HG03097 (cell line): ENCODE results near the gene MYO3B.

Experiments
- ATAC-seq: cut with Tn5 transposase; IDR thresholded peaks from one replicate; pipeline ENCODE4 v1.9.1; 2021; ENCODE audit not compliant: unreplicated experiment, low FRiP score

The MYO3B gene

GRCh38 chr2:170229125-170229524, 51.2 kb downstream of the MYO3B start:
- ATAC-seq, result no peak

GRCh38 chr2:170229744-170230143, 51.8 kb downstream of the MYO3B start:
- no peak for ATAC-seq

DNA sequence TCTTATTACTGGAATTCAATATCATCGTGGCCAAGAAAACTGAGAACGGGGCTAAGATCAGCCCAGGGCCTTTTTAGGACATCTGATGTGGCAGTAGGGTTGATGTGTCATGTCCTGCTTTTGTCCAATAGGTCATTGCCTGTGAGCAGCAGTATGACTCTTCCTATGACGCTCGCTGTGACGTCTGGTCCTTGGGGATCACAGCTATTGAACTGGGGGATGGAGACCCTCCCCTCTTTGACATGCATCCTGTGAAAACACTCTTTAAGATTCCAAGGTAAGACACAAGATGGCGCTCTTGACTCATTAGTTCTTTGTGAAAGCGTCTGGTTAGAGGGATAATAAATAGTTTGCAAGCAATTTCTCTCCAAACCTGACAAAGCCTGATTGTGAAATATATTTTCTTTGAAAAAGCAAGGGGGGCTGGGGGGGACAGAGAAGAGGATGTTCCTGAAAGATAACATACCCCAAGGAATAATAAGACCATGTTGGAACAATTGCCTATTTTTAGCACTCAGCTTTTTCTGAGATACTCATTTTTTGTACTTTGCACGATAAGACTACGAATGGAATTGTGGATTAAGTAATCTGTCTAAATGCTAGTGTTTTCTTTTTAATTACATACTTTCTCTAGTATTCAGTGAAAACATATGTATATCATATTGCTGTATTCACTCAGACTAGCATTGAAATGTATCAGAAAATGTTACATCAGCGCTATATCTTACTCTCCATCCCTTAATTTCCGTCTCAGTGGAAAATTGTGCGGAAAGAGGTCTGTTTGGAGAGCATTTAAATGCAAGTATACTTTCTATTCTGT, 58.1 kb downstream of the MYO3B start:
- no peak for ATAC-seq

DNA sequence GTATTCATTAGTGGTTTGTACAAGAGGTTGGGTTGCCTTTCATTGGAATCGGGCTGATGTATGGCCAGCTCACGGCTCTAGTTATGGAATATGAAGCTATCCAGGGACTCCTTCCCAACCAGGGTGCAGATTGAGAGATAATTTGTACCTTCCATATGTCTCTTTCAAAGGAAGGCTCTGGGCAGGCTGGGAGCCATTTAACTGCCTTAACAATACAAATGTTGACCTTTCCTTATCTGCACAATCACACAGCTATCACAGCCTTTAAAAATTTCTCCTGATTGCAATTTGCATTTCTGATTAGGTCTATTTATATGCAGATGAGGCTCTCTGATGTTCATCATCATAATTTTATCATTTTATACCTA, 58.7 kb downstream of the MYO3B start:
- no peak for ATAC-seq

DNA sequence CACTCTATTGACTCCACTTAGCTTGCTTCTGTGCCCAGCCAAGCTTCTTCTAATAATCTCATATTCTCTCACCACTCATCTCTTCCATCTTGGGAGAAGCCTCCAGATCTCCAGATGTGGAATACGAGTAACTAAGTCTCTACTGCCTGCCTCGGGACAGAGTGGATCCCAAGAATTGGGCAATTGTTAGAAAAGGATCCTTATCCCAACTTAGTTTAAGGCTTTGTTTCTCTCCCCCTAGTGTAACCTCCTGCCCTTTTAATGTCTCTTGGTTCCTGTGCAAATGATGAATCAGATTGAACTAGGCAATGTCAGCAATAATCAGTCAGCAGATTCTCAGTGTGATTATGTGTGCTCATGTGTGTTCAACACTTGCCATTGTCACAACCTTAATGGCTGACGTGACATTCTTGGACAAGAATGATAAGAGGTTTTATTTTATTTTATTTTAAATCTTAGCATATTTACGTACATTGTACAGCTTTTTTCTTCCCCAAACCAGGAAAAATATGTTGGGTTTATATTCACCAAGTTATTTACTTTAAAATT, 59.7 kb downstream of the MYO3B start:
- no peak for ATAC-seq

DNA sequence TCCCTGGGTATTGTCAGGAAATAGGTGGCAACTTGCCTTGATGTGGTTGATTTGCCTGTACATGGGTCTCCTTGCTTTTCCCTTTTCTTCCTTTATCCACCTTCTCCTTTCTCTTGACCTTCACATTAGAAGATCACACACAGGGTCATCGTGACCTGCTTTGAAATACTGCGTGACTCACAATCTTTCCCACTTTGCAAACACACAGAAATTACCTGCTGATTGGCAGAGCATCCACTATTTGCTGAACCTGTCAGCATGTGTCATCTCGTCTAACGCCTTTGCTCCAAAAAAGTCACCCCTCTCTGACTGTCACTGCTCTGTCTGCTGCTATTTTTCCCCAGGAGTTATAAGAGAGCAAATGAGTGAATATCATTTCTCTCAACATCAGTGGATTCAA, 60.8 kb downstream of the MYO3B start:
- ATAC-seq, result no peak

- ATAC-seq, result no peak
Observed at GRCh38 chr2:170240629-170241028, 62.7 kb downstream of the MYO3B start.

DNA sequence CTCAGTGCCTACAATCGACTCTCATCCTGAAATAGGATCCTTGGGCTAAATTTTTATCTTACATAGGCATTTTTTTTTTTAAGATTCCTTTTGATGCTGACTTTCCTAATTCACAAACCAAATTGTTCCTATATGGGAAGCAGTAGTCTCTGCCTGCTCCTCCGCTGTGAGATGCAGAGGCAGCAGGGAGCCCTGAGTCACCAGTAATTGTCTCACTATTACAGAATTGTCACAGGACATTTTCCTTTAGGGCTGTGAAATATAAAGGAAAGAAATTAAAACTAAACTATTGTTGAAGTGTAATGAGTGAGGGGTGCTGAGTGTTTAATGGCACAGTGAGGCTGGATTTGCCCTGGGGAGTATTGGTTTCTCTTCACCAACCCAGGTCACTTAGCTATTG, 63.8 kb downstream of the MYO3B start:
- ATAC-seq, result no peak

GRCh38 chr2:170243118-170243837, 65.3 kb downstream of the MYO3B start:
- ATAC-seq, result no peak

GRCh38 chr2:170243898-170244297, 66.0 kb downstream of the MYO3B start:
- no peak for ATAC-seq

- ATAC-seq, result no peak
Observed at GRCh38 chr2:170244555-170244954, 66.6 kb downstream of the MYO3B start.

- ATAC-seq, result no peak
Observed at GRCh38 chr2:170245312-170245711, 67.4 kb downstream of the MYO3B start.

DNA sequence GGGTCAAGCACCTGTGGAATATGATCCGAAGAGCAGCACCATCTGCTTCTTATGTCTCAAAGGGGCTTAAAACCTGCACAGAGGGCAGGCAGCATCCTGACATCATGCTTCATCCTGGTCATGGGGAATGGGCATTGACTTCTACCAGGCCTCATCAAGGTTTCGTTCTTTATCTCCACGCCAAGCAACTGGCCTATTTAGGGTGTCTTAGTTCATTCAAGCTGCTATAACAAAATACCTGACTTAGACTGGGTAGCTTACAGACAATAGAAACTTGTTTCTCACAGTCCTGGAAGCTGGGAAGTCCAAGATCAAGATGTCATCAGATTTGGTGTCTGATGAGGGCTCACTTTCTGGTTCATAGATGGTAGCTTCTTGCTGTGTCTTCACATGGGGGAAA, 69.4 kb downstream of the MYO3B start:
- ATAC-seq, result no peak

- no peak for ATAC-seq
Observed at GRCh38 chr2:170247882-170248393, 70.0 kb downstream of the MYO3B start.

DNA sequence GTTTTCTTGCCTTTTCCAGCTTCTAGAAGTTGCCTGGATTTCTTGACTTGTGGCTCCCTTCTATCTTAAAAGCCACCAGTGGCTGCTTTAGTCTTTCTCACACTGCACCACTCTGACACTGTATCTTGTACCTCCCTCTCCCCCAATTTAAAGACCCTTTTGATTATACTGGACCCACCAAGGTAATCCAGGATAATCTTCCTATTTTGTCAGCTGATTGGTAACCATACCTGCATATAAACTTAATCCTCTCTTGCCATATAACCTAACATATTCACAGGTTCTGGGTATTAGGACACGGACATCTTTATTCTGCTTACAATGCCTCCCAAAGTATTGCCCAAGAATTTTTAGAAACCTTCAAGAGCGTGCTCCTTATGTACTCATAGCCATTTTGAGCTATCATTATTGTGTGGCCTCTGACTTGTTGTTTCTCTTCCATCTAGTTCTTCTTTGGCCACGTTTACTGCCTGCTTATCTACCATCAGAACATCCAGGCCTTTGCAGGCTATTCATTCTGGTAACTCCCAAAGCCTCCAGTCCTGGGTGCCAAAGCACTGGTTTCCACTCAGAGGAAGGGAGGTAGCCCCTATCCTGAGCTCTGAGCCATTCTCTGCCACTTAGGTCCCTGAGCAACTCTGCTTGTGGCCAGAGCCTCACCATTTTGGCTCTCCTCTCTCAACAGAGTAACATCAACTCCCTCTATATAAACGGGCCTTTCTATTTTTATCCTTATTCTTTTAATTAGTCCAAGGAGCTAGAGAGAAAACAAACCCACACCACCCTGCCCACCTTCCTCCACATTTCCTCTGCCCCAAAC, 70.8 kb downstream of the MYO3B start:
- no peak for ATAC-seq

DNA sequence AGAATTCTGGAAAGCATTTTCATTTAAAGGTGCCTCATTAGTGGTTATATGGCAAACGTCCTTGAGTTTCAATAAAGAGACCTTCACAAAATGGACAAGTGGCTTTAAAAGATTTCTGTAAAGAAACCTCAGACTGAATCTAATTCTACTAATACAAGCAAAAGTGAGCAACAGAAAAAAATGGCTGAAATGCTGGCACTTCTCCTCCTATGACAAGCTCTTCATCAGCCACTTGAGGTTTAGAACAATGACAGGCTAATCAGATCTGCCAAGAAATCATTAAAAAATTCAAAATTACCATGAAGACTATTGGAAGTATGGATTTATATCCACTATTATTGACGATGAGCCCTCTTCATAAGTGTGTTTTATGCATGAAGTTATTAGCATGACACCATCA, 71.8 kb downstream of the MYO3B start:
- ATAC-seq, result no peak

DNA sequence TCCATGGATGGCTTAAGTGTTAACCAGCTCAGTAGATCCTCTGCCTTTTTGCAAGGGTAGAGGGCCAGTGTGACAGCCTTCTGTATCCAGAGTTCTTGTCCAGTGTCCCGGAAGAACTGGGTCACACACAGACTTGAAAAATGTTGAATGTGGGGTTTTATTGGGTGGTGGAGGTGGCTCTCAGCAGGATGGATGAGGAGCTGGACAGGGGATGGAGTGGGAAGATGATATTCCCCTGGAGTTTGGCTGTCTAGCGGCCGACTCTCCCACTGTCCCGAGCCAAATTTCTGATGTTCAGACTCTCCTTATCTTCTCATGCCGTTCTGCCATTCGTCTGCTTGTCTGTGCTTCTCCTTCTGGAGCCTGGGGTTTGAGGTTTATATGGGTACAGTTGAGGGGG, 72.6 kb downstream of the MYO3B start:
- no peak for ATAC-seq

- ATAC-seq, result no peak
Observed at GRCh38 chr2:170252414-170252813, 74.5 kb downstream of the MYO3B start.

DNA sequence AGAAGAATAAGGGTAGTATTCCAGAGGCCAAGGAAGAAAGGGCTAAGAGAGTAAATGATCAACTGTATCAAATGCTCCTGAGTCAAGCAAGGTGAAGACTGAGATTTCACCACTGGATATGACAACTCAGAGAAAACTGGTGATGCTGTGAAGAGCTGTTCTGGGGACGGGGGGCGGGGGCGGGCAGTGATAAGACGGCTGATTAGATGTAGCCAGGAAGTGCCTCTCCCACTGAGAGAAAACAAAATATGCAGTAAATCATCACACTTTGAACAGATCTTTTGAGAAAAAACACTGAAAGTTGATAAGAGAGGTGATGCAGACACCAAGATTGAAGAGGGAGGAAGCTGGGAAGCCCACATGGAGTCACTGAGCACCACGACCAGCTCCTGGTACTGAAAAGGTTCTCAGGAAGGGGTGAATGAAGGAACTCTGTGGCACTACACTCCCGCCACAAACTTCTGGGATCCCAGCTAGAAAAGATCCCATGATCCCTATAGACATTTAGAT, 75.8 kb downstream of the MYO3B start:
- no peak for ATAC-seq

- no peak for ATAC-seq
Observed at GRCh38 chr2:170254293-170254732, 76.4 kb downstream of the MYO3B start.

DNA sequence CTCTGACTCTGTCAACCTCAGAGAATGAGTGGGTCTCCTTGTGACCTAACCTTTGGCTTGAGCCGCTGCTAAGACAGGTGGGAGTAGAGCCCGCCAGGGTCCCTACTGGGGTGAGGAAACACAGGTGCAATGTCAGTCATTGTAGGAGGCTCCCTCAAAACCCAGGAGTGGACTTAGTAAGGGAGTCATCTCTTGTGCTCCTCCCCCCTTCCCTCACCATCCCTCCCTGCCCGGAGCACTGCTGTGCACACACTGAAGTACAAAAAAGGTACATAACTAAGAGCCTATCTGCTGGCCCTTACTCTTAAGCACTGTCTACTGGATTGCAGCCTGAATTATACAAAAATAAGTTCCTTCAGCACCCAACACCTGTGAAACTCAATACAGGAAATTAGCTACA, 77.2 kb downstream of the MYO3B start:
- ATAC-seq, result no peak
